Activated T-cell treated with anti-CD3 and anti-CD28 coated beads, Interleukin-2, amount 50 U/mL, for 1 hour (primary cell): Measurements from ENCODE around the gene PRF1.

Source experiments
- DNase-seq: peaks from one replicate; pipeline ENCODE4 v3.0.0-alpha.2; 2020

Gene PRF1

DNA sequence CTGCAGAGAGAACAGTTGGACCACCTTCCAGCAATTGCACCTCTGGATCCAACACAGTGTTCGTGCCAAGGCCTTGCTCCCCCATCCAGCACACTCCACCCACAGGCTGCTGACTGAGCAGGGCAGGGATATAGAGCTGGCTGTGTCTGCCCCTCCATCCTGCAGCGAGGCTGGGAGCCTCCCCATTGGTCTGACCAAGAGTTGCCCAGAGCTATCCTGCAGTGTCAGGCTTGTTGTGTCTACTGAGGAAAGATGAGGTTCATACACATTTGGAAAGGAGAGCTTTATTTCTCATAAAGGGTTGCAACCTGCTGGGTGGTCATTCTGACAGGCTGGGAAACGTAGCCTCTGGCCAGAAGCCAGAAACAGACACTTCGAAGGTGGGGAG is 27.1 kb downstream of the PRF1 start:
- DNase-seq = no peak

- no peak for DNase-seq
Measured at GRCh38 chr10:70573599-70574506, 28.7 kb downstream of the PRF1 start.

DNA sequence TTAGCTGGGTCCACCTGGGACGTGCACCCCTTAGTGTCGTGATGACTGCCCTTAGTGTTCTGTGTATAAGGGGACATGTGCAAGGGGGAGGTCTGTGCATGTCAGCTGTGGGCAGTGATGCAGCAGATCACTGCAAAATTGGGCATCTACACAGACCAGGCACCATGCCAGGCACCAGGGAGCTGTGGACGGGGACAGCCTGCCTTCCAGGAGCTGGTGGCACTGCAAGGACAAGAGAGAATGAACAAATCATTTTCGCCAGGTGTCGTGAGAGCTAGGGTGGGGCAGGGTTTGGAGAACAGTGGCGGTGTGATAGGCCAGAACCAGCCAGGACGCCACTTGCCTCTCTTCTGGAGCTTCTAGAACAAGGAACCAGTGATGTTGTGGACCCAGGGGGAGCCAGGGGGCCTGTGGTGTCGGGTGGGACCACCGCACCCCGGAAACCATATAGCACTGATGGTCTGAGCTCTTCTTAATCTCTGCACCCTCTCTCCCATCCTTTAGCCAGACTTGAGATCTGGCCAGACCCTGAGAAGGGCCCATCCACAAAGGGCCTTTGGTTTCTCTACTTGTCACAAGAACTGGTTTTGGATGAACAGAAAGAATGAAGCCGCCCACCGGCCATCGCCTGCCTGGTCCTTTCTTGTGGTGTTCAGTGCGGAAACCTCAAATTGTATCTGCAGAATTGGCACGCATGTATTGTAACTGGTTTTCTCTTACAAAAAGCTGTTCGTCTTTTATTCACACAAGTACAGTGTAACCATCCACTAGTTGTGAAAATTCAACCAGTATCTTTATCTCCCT is 30.7 kb downstream of the PRF1 start:
- DNase-seq = no peak

DNA sequence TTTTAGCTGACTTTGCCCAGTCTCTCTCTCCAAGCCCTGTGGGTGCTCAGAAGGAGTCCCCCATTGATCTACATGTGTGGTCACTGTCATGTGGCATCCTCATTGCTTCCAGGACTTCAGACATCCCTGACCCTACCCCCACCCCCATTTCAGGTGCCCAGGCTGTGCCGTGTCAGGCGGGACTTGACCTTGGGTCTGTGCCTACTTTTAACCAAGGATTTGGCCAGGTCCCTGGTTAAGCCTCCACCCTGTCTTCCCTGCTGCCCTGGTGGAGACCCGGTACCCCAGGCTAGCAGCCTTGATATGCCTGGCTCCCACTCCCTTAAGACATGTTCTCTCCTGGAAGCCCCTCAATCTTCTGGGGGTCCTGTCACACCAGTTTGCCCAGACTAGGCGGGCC is 31.3 kb downstream of the PRF1 start:
- DNase-seq = no peak

GRCh38 chr10:70568781-70569495 is 33.6 kb downstream of the PRF1 start:
- no peak for DNase-seq

DNA sequence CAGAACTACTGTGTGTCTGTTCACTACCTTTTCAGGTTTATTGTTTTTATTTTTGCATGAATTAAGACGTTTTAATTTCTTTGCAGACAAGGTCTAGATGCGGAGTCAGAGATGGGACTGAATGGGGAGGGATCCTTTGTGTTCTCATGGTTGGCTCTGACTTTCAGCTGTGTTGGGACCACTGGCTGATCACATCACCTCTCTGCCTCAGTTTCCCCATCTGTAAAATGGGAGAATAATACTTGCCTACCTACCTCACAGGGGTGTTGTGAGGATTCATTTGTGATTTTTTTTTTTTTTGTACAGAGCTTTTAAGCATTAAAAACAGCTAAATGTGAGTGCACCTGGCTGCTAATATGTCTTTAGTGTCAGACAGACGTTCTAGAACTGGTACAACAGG is 34.4 kb downstream of the PRF1 start:
- DNase-seq = no peak

DNA sequence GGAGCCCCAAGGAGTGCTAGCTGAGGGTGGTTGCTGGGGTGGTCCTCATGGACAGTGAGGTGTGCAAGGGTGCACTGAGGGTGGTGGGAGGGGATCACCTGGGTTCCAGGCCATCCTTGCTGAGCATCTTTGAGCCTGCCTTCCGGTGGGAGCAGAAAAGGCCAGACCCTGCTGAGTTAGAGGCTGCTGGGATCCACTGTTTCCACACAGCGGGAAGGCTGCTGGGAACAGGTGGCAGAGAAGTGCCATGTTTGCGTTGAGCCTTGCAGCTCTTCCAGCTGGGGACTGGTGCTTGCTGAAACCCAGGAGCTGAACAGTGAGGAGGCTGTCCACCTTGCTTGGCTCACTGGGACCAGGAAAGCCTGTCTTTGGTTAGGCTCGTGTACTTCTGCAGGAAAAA is 34.9 kb downstream of the PRF1 start:
- no peak for DNase-seq

GRCh38 chr10:70566515-70567290 is 35.8 kb downstream of the PRF1 start:
- no peak for DNase-seq

GRCh38 chr10:70565556-70566514 is 36.7 kb downstream of the PRF1 start:
- no peak for DNase-seq

GRCh38 chr10:70564901-70565351 is 37.6 kb downstream of the PRF1 start:
- DNase-seq = no peak

- no peak for DNase-seq
Measured at GRCh38 chr10:70564113-70564725, 38.3 kb downstream of the PRF1 start.

DNA sequence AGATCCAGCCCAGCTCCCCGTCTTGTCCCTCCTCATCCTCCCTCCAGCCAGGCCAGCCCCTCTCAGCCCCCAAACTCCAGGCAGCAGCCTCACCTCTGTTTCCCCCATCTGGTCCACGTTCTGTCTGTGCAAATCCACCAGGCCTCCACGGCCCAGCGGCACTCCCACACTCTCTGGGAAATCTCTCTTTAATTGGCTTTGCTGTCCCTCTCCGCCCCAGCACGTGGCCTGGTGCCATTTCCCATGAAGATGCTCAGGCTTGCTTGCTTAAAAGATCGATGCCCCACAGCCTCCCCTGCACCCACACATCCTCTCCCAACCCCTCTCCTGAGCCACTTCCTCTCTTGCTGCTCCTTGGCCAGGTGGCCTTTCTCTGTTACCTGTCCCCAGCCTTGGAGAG is 39.3 kb downstream of the PRF1 start:
- no peak for DNase-seq

DNA sequence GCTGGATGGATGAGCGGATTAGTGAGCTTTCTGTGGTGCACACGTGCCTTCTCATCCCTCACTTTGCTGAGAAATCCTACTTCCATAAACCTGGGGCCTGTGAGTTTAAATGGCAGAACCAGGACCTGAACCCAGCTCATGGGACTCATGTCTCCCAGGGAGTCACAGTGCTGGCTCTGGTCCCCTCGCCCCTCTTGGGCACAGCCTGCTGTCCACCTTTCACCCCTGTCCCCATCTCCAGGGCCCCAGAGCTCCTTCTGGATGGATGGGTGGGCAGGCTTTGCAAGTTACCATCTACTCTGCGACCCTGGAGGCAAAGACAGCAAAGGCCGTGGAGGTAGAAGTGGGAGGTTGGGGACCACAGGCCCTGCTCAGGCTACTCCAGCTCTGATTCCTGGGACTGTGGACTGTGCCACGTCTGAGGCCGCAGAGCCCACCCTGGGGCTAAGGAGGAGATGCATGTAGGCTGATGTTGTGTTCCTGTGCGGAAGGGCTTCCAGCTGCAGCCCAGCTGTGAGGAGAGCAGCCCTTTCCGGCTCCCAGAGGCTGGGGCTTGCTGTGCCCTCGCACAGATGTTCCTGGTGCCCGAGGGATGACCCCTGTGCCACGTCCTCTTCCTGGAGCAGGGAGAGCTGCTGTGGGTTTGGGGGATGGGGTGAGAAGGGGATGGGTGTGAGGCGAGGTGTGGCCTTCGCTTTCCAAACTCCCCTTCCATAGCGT is 40.3 kb downstream of the PRF1 start:
- DNase-seq = no peak

DNA sequence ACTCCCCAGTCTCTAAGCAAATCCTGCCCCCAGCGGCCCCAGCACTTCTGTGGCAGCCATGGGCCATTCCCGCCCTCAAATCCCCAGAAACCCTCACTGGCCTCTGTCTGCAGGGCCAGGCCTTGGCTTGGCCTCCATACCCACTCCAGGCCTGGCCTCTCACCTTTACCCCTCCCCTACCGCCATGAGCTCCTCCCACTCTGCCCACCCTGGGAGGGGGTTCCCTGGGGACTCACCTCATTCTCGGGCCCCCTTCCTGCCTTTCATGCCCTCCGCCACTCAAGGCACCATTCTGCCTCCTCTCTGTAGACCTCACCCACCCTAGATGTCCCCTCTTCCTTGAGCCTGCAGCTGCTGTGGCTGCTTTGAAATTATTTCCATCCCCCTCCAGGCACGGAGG is 41.0 kb downstream of the PRF1 start:
- no peak for DNase-seq

DNA sequence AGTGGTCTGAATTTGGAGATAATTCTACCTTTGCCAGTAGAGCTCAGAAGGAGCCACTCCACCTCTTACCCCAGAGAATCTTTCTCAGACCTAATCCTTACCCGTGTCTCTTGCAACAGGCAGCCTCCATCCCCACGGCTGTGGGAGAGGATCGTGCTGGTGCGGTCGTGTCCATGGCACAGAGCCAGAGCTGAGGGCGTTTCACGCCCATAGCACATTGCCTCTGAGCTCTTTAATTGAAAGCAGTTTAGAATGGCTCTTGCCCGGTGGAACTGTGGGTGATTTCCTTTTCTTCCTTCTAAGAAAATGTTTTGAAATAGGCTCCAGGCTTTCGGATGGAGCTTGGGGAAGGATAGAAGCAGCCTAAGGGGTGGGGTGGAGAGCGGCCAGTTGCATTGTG is 41.5 kb downstream of the PRF1 start:
- DNase-seq = no peak

- DNase-seq = no peak
Measured at GRCh38 chr10:70560511-70560941, 42.0 kb downstream of the PRF1 start.

DNA sequence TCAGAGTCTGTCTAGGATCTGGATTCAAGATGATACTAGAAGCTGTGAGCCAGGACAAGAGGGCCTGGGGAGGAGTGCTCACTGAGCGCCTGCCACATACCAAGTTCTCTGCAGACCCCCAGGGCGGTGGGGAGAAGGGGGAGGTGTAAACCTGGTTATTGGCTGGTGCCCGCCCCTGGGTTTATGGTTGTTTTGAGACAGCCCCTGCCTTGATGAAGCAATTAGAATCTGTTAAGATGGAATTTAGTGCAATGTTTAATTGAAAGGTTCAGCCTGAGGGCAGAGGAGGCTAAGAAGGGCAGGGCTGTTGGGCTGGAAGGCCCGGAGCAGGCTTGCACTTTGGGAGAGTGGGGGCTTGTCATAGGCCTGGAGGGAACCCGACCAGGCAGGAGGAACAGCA is 42.7 kb downstream of the PRF1 start:
- no peak for DNase-seq

- peak; percentile 64 for DNase-seq
Measured at GRCh38 chr10:70558871-70559810, 43.4 kb downstream of the PRF1 start.

DNA sequence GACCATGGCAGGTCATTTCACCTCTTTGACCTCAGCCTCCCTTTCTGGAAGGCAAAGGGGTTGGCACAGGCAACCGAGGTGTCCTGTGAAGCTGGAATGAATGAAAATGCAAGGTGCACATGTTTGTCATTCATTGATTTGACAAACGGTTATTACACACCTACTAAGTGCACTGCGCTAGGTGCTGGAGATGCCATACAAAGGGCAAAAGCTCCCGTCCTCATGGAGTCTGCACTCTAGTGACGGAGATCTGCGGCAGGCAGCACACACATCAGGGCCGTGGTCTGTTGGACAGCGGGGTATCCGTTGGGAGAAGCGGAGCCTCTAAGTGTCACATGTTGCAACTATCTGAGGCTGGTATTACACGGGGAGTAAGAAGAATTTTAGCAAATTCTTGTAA is 44.2 kb downstream of the PRF1 start:
- DNase-seq = no peak
